PFSK-1 (cell line): ENCODE measurements around the gene LST1.

ENCODE experiments used
- FOXP2 ChIP-seq: optimal IDR thresholded peaks from 2 replicates; pipeline ENCODE3; 2011; ENCODE audit warnings: borderline replicate concordance, control low read depth, inconsistent platforms; ENCODE audit not compliant: insufficient read depth; ENCODE audit errors: extremely low read length, extremely low read depth
- POLR2AphosphoS5 ChIP-seq: IDR thresholded peaks from 2 replicates; pipeline ENCODE4 v1.6.1; 2012; ENCODE audit warnings: low read depth, mild to moderate bottlenecking, control low read depth, low read length, moderate library complexity
- REST ChIP-seq, 2 experiments: IDR thresholded peaks; 2 replicates each; pipeline versions ENCODE4 v1.6.1 to v1.8.0; 2011 to 2012; ENCODE audit warnings: low read depth in 2 of 2, low read length in 2 of 2, control low read depth in 1 of 2, inconsistent platforms in 1 of 2, mild to moderate bottlenecking in 1 of 2, moderate library complexity in 1 of 2; ENCODE audit not compliant: insufficient read depth in 1 of 2
- SIN3A ChIP-seq: IDR thresholded peaks from 2 replicates; pipeline ENCODE4 v1.6.1; 2012; ENCODE audit warnings: mild to moderate bottlenecking, low read length, moderate library complexity, borderline replicate concordance; ENCODE audit not compliant: insufficient read depth
- TAF1 ChIP-seq: IDR thresholded peaks from 2 replicates; pipeline ENCODE4 v1.6.1; 2012; ENCODE audit warnings: low read length, control low read depth, borderline replicate concordance; ENCODE audit not compliant: insufficient read depth

GRCh38 chr6:31582230-31582643 lies 3.8 kb upstream of the LST1 start, which contains the start of gene LTB:
- no peak for TF ChIP-seq POLR2AphosphoS5
- no peak for TF ChIP-seq TAF1
- no peak for TF ChIP-seq SIN3A
- TF ChIP-seq FOXP2, result no peak
- TF ChIP-seq REST (IDR thresholded peaks at IDR 0.05; ENCODE audit: insufficient read depth in 1 of 2, low read depth in 2 of 2, low read length in 2 of 2), result no peak
